ENCODE results near the gene SIX2. TPM values are rescaled to one million over a fixed set of nuclear protein-coding genes. Genes with fewer than 3 reads are reported as not detected.
"Not testable (repeated sequence)": the region's sequence is repeated elsewhere in the genome, so short reads cannot be mapped to it uniquely, and the experiment has no call there.

The SIX2 gene
- total and polyA plus RNA-seq, 7 experiments from 2014 or later: not detected

- CTCF ChIA-PET: no interaction called here
- POLR2A ChIA-PET: no interaction called here
- Mint-ChIP-seq H3K27ac (no peak overlapping the region), H3K4me1 (no peaks in the 10 kb centered on the region), H3K4me3 (no peak overlapping the region), H3K27me3 (peaks cover 10 to 20% (median 15%) of the 10 kb centered on the region in 5 donors), H3K36me3 (no peaks in the 10 kb centered on the region), H3K9me3 (no peaks in the 10 kb centered on the region)
- H3K27me3 ChIP-seq (ENCODE audit: control insufficient read depth in 2 of 2, insufficient read depth in 2 of 2, low read length in 2 of 2): no peaks in the 10 kb centered on the region
- ATAC-seq (no peak), DNase-seq (no peak)
- H3K36me3 ChIP-seq (ENCODE audit: control insufficient read depth in 2 of 3, insufficient read depth in 3 of 3, low read length in 3 of 3): no peaks in the 10 kb centered on the region
- no peaks in the 10 kb centered on the region for H3K9me3 ChIP-seq (ENCODE audit: control insufficient read depth in 2 of 3, low read length in 3 of 3)
- intact Hi-C loops (cut with micrococcal nuclease): no loop called here
- H3K4me1 ChIP-seq (ENCODE audit: control insufficient read depth in 2 of 2, insufficient read depth in 2 of 2, low read length in 2 of 2): no peaks in the 10 kb centered on the region
- no peak overlapping the region for H3K4me3 ChIP-seq (ENCODE audit: low read length)
- no peak overlapping the region for H3K27ac ChIP-seq (ENCODE audit: low read depth, low read length)
Observed at GRCh38 chr2:45046786-45047185, 37.5 kb upstream of the SIX2 start.

GRCh38 chr2:45045706-45046105 lies 36.5 kb upstream of the SIX2 start:
- ChIA-PET POLR2A (no interaction called here), CTCF (no interaction called here)
- Mint-ChIP-seq H3K27ac (no peak overlapping the region), H3K36me3 (no peaks in the 10 kb centered on the region), H3K9me3 (no peaks in the 10 kb centered on the region), H3K27me3 (peaks cover 10 to 20% (median 18%) of the 10 kb centered on the region in 5 donors), H3K4me1 (no peaks in the 10 kb centered on the region), H3K4me3 (no peak overlapping the region)
- Histone ChIP-seq H3K4me3 (ENCODE audit: low read length) (no peak overlapping the region), H3K27ac (ENCODE audit: low read depth, low read length) (no peak overlapping the region), H3K36me3 (ENCODE audit: control insufficient read depth in 2 of 3, insufficient read depth in 3 of 3, low read length in 3 of 3) (no peaks in the 10 kb centered on the region), H3K4me1 (ENCODE audit: control insufficient read depth in 2 of 2, insufficient read depth in 2 of 2, low read length in 2 of 2) (no peaks in the 10 kb centered on the region), H3K9me3 (ENCODE audit: control insufficient read depth in 2 of 3, low read length in 3 of 3) (no peaks in the 10 kb centered on the region), H3K27me3 (ENCODE audit: control insufficient read depth in 2 of 2, insufficient read depth in 2 of 2, low read length in 2 of 2) (no peaks in the 10 kb centered on the region)
- ATAC-seq (no peak), DNase-seq (no peak)
- intact Hi-C loops (cut with micrococcal nuclease): no loop called here

- H3K4me3 ChIP-seq (ENCODE audit: low read length): no peak overlapping the region
- Mint-ChIP-seq H3K36me3 (no peaks in the 10 kb centered on the region), H3K4me3 (no peak overlapping the region), H3K27me3 (peaks cover 10 to 20% (median 18%) of the 10 kb centered on the region in 5 donors), H3K4me1 (no peaks in the 10 kb centered on the region), H3K9me3 (no peaks in the 10 kb centered on the region), H3K27ac (no peak overlapping the region)
- intact Hi-C loops (cut with micrococcal nuclease): no loop called here
- DNase-seq (no peak), ATAC-seq (no peak)
- ChIA-PET POLR2A (no interaction called here), CTCF (no interaction called here)
- no peak overlapping the region for H3K27ac ChIP-seq (ENCODE audit: low read depth, low read length)
- no peaks in the 10 kb centered on the region for H3K4me1 ChIP-seq (ENCODE audit: control insufficient read depth in 2 of 2, insufficient read depth in 2 of 2, low read length in 2 of 2)
- no peaks in the 10 kb centered on the region for H3K9me3 ChIP-seq (ENCODE audit: control insufficient read depth in 2 of 3, low read length in 3 of 3)
- H3K27me3 ChIP-seq (ENCODE audit: control insufficient read depth in 2 of 2, insufficient read depth in 2 of 2, low read length in 2 of 2): no peaks in the 10 kb centered on the region
- H3K36me3 ChIP-seq (ENCODE audit: control insufficient read depth in 2 of 3, insufficient read depth in 3 of 3, low read length in 3 of 3): no peaks in the 10 kb centered on the region
Observed at GRCh38 chr2:45044916-45045315, 35.7 kb upstream of the SIX2 start.

- Mint-ChIP-seq H3K27me3 (peaks cover 10 to 22% (median 18%) of the 10 kb centered on the region in 5 donors), H3K27ac (no peak overlapping the region), H3K36me3 (no peaks in the 10 kb centered on the region), H3K4me1 (no peaks in the 10 kb centered on the region), H3K4me3 (no peak overlapping the region), H3K9me3 (no peaks in the 10 kb centered on the region)
- Histone ChIP-seq H3K27me3 (ENCODE audit: control insufficient read depth in 2 of 2, insufficient read depth in 2 of 2, low read length in 2 of 2) (no peaks in the 10 kb centered on the region), H3K36me3 (ENCODE audit: control insufficient read depth in 2 of 3, insufficient read depth in 3 of 3, low read length in 3 of 3) (no peaks in the 10 kb centered on the region), H3K27ac (ENCODE audit: low read depth, low read length) (no peak overlapping the region), H3K4me1 (ENCODE audit: control insufficient read depth in 2 of 2, insufficient read depth in 2 of 2, low read length in 2 of 2) (no peaks in the 10 kb centered on the region), H3K4me3 (ENCODE audit: low read length) (no peak overlapping the region), H3K9me3 (ENCODE audit: control insufficient read depth in 2 of 3, low read length in 3 of 3) (no peaks in the 10 kb centered on the region)
- ATAC-seq (no peak), DNase-seq (no peak)
- CTCF ChIA-PET: no interaction called here
- intact Hi-C loops (cut with micrococcal nuclease): no loop called here
- POLR2A ChIA-PET: no interaction called here
Observed at GRCh38 chr2:45043174-45043573, 33.9 kb upstream of the SIX2 start.

- DNase-seq (no peak), ATAC-seq (no peak)
- ChIA-PET CTCF (no interaction called here), POLR2A (no interaction called here)
- intact Hi-C loops (cut with micrococcal nuclease): no loop called here
- no peaks in the 10 kb centered on the region for H3K4me1 ChIP-seq (ENCODE audit: control insufficient read depth in 2 of 2, insufficient read depth in 2 of 2, low read length in 2 of 2)
- H3K27me3 ChIP-seq (ENCODE audit: control insufficient read depth in 2 of 2, insufficient read depth in 2 of 2, low read length in 2 of 2): no peaks in the 10 kb centered on the region
- no peak overlapping the region for H3K4me3 ChIP-seq (ENCODE audit: low read length)
- no peaks in the 10 kb centered on the region for H3K36me3 Mint-ChIP-seq
- H3K36me3 ChIP-seq (ENCODE audit: control insufficient read depth in 2 of 3, insufficient read depth in 3 of 3, low read length in 3 of 3): no peaks in the 10 kb centered on the region
- no peak overlapping the region for H3K27ac ChIP-seq (ENCODE audit: low read depth, low read length)
- no peaks in the 10 kb centered on the region for H3K9me3 ChIP-seq (ENCODE audit: control insufficient read depth in 2 of 3, low read length in 3 of 3)
- H3K27me3 Mint-ChIP-seq: peaks cover 10 to 22% (median 18%) of the 10 kb centered on the region in 5 donors
- no peak overlapping the region for H3K4me3 Mint-ChIP-seq
- no peaks in the 10 kb centered on the region for H3K4me1 Mint-ChIP-seq
- no peaks in the 10 kb centered on the region for H3K9me3 Mint-ChIP-seq
- H3K27ac Mint-ChIP-seq: no peak overlapping the region
Observed at GRCh38 chr2:45042401-45042800, 33.1 kb upstream of the SIX2 start.

GRCh38 chr2:45040786-45041185 lies 31.5 kb upstream of the SIX2 start:
- Mint-ChIP-seq H3K27ac (no peak overlapping the region), H3K9me3 (no peaks in the 10 kb centered on the region), H3K4me3 (no peak overlapping the region), H3K27me3 (peaks cover 6 to 19% (median 15%) of the 10 kb centered on the region in 5 donors), H3K36me3 (no peaks in the 10 kb centered on the region), H3K4me1 (no peaks in the 10 kb centered on the region)
- CTCF ChIA-PET: no interaction called here
- Histone ChIP-seq H3K27me3 (ENCODE audit: control insufficient read depth in 2 of 2, insufficient read depth in 2 of 2, low read length in 2 of 2) (no peaks in the 10 kb centered on the region), H3K36me3 (ENCODE audit: control insufficient read depth in 2 of 3, insufficient read depth in 3 of 3, low read length in 3 of 3) (no peaks in the 10 kb centered on the region), H3K27ac (ENCODE audit: low read depth, low read length) (no peak overlapping the region), H3K4me3 (ENCODE audit: low read length) (no peak overlapping the region), H3K4me1 (ENCODE audit: control insufficient read depth in 2 of 2, insufficient read depth in 2 of 2, low read length in 2 of 2) (no peaks in the 10 kb centered on the region), H3K9me3 (ENCODE audit: control insufficient read depth in 2 of 3, low read length in 3 of 3) (no peaks in the 10 kb centered on the region)
- DNase-seq: no peak
- intact Hi-C loops (cut with micrococcal nuclease): no loop called here
- POLR2A ChIA-PET: no interaction called here
- no peak for ATAC-seq

- H3K4me1 Mint-ChIP-seq; H3K9me3 ChIP-seq (ENCODE audit: control insufficient read depth in 2 of 3, low read length in 3 of 3); CTCF ChIA-PET; H3K27me3 ChIP-seq (ENCODE audit: control insufficient read depth in 2 of 2, insufficient read depth in 2 of 2, low read length in 2 of 2); H3K27ac ChIP-seq (ENCODE audit: low read depth, low read length); H3K4me3 Mint-ChIP-seq; H3K4me1 ChIP-seq (ENCODE audit: control insufficient read depth in 2 of 2, insufficient read depth in 2 of 2, low read length in 2 of 2); H3K4me3 ChIP-seq (ENCODE audit: low read length); H3K36me3 ChIP-seq (ENCODE audit: control insufficient read depth in 2 of 3, insufficient read depth in 3 of 3, low read length in 3 of 3); ATAC-seq; H3K27ac Mint-ChIP-seq; H3K9me3 Mint-ChIP-seq; H3K36me3 Mint-ChIP-seq; DNase-seq; POLR2A ChIA-PET; intact Hi-C loops (cut with micrococcal nuclease): not testable (repeated sequence)
- peaks cover 6 to 18% (median 14%) of the 10 kb centered on the region in 5 donors for H3K27me3 Mint-ChIP-seq
Observed at GRCh38 chr2:45039804-45040203, 30.6 kb upstream of the SIX2 start.

Measured in naive thymus-derived CD4-positive, alpha-beta T cell (primary cell).